HepG2 (cell line): Measurements from ENCODE around the gene SLC25A11. TPM values are rescaled to one million over a fixed set of nuclear protein-coding genes. Genes with fewer than 3 reads are reported as not detected.

Source experiments
- ATF2 ChIP-seq: sonication (generic); formaldehyde crosslinking; IDR thresholded peaks from 2 replicates; pipeline ENCODE4 v1.4.0; 2020; ENCODE audit warnings: missing genetic modification reagents
- JUNB ChIP-seq: sonication (generic); formaldehyde crosslinking; IDR thresholded peaks from 2 replicates; pipeline ENCODE4 v1.8.0; 2022; ENCODE audit warnings: missing genetic modification reagents, mild to moderate bottlenecking, borderline replicate concordance
- MAFK ChIP-seq, 2 experiments: IDR thresholded peaks in 1 of 2; conservative IDR thresholded peaks in 1 of 2; 2 replicates each; pipeline ENCODE4 v1.6.1; 2011; ENCODE audit warnings: improper control_type of control experiment in 2 of 2, low read length in 2 of 2
- MTF1 ChIP-seq: sonication (generic); formaldehyde crosslinking; IDR thresholded peaks from 2 replicates; pipeline ENCODE4 v1.5.0; 2020; ENCODE audit warnings: missing genetic modification reagents
- MYPOP ChIP-seq: sonication (generic); formaldehyde crosslinking; IDR thresholded peaks from 2 replicates; pipeline ENCODE4 v1.8.1; 2023; ENCODE audit warnings: mild to moderate bottlenecking, moderate library complexity, missing genetic modification reagents
- NKX3-1 ChIP-seq: sonication (generic); formaldehyde crosslinking; IDR thresholded peaks from 2 replicates; pipeline ENCODE4 v1.5.0; 2020; ENCODE audit warnings: missing genetic modification reagents
- SALL1 ChIP-seq: sonication (generic); formaldehyde crosslinking; IDR thresholded peaks from 2 replicates; pipeline ENCODE4 v1.8.0; 2022; ENCODE audit warnings: mild to moderate bottlenecking, missing genetic modification reagents
- SATB2 ChIP-seq: sonication (generic); formaldehyde crosslinking; IDR thresholded peaks from 2 replicates; pipeline ENCODE4 v1.5.0; 2020; ENCODE audit warnings: missing genetic modification reagents
- SMC3 ChIP-seq: IDR thresholded peaks from 2 replicates; pipeline ENCODE4 v1.6.1; 2011; ENCODE audit warnings: low read length, improper control_type of control experiment
- ZBTB4 ChIP-seq: sonication (generic); formaldehyde crosslinking; IDR thresholded peaks from 2 replicates; pipeline ENCODE4 v1.4.0; 2020; ENCODE audit warnings: missing genetic modification reagents, mild to moderate bottlenecking, borderline replicate concordance
- ZGPAT ChIP-seq: IDR thresholded peaks from 2 replicates; pipeline ENCODE4 v1.6.1; 2016; ENCODE audit warnings: mild to moderate bottlenecking
- ZKSCAN5 ChIP-seq: sonication (generic); formaldehyde crosslinking; IDR thresholded peaks from 2 replicates; pipeline ENCODE4 v1.5.1; 2020; ENCODE audit warnings: mild to moderate bottlenecking, missing genetic modification reagents
- ZNF10 ChIP-seq: sonication (generic); formaldehyde crosslinking; IDR thresholded peaks from 2 replicates; pipeline ENCODE4 v1.4.0; 2020; ENCODE audit warnings: mild to moderate bottlenecking, low read depth, missing genetic modification reagents, borderline replicate concordance
- ZNF296 ChIP-seq: sonication (generic); formaldehyde crosslinking; conservative IDR thresholded peaks from 2 replicates; pipeline ENCODE4 v1.5.0; 2020; ENCODE audit warnings: mild to moderate bottlenecking, missing genetic modification reagents
- ZNF460 ChIP-seq: sonication (generic); formaldehyde crosslinking; IDR thresholded peaks from 2 replicates; pipeline ENCODE4 v1.5.1; 2020; ENCODE audit warnings: missing genetic modification reagents, mild to moderate bottlenecking, borderline replicate concordance
- ZNF501 ChIP-seq: sonication (generic); formaldehyde crosslinking; IDR thresholded peaks from 2 replicates; pipeline ENCODE4 v1.5.1; 2020; ENCODE audit warnings: mild to moderate bottlenecking, moderate library complexity, missing genetic modification reagents
- ZNF569 ChIP-seq: sonication (generic); formaldehyde crosslinking; IDR thresholded peaks from 2 replicates; pipeline ENCODE4 v1.5.0; 2020; ENCODE audit warnings: mild to moderate bottlenecking, missing genetic modification reagents, moderate library complexity, borderline replicate concordance
- ZNF629 ChIP-seq: sonication (generic); formaldehyde crosslinking; conservative IDR thresholded peaks from 2 replicates; pipeline ENCODE4 v1.5.0; 2020; ENCODE audit warnings: missing genetic modification reagents
- ZNF746 ChIP-seq: sonication (generic); formaldehyde crosslinking; IDR thresholded peaks from 2 replicates; pipeline ENCODE4 v1.8.0; 2022; ENCODE audit warnings: mild to moderate bottlenecking, missing genetic modification reagents
- ZNF772 ChIP-seq: sonication (generic); formaldehyde crosslinking; IDR thresholded peaks from 2 replicates; pipeline ENCODE4 v1.5.0; 2020; ENCODE audit warnings: mild to moderate bottlenecking, missing genetic modification reagents
- ZNF782 ChIP-seq: sonication (generic); formaldehyde crosslinking; IDR thresholded peaks from 2 replicates; pipeline ENCODE4 v1.4.0; 2020; ENCODE audit warnings: missing genetic modification reagents, mild to moderate bottlenecking, borderline replicate concordance
- ZNF816 ChIP-seq: sonication (generic); formaldehyde crosslinking; IDR thresholded peaks from 2 replicates; pipeline ENCODE4 v1.8.0; 2022; ENCODE audit warnings: missing genetic modification reagents, mild to moderate bottlenecking, borderline replicate concordance
- polyA plus RNA-seq, 8 experiments: library from polyadenylated mRNA; depleted of rRNA in 3 of 8; stranded (reverse) in 7 of 8; unstranded in 1 of 8; fragments of >200 nt; fragmentation: Illumina TruSeq in 4 of 8; extraction: Trizol in 4 of 8; gene quantifications; 2 replicates each; pipeline versions ENCODE4 v1.2.1 to v1.2.3, GENCODE V29; 2011 to 2016; ENCODE audit warnings: low read depth in 4 of 8, missing spikeins in 1 of 8, mixed read lengths in 1 of 8; ENCODE audit not compliant: insufficient read depth in 1 of 8
- total RNA-seq, 5 experiments: library from RNA; depleted of rRNA; stranded (reverse); fragments of >200 nt; fragmentation: Illumina TruSeq; extraction: Trizol; gene quantifications; 2 replicates each; pipeline ENCODE4 v1.2.3, GENCODE V29; 2016; ENCODE audit warnings: low read depth in 1 of 5

Gene SLC25A11
- total and polyA plus RNA-seq, 2 of the 13 experiments (the other 11 are each of a cell fraction or from before 2014, with no cell fraction given) = 35.4 to 47.2 TPM

GRCh38 chr17:4986951-4987766 lies 47.3 kb upstream of the SLC25A11 start, which contains the start of gene CAMTA2 (continued):
- TF ChIP-seq MYPOP (peak; percentile 67; the same call in 1 of the 2 replicates), ZNF10 (no peak), MAFK (conservative IDR thresholded peaks at IDR 0.05 in 1 of 2, IDR thresholded peaks at IDR 0.05 in 1 of 2; ENCODE audit: low read length in 2 of 2) (no peak), ZNF501 (CRISPR knock-in tag) (peak; percentile 81), ZNF782 (CRISPR knock-in tag) (peak; percentile 30; the same call in 1 of the 2 replicates), ZNF629 (CRISPR knock-in tag) (0 out of 2 replicates have a peak, but pooled peaks have one; percentile 6), ZNF460 (CRISPR knock-in tag) (peak; percentile 64), ZGPAT (CRISPR knock-in tag) (peak; percentile 93), ZNF772 (CRISPR knock-in tag) (peak; percentile 63), ZNF816 (CRISPR knock-in tag) (peak; percentile 84; the same call in 1 of the 2 replicates), ZNF296 (CRISPR knock-in tag) (no peak), MTF1 (CRISPR knock-in tag) (no peak), ATF2 (CRISPR knock-in tag) (no peak; the same call in 1 of the 2 replicates), ZNF569 (no peak), ZBTB4 (CRISPR knock-in tag) (no peak), NKX3-1 (peak; percentile 82), SATB2 (CRISPR knock-in tag) (no peak), SMC3 (peak; percentile 6; the same call in 1 of the 2 replicates), ZNF746 (CRISPR knock-in tag) (0 out of 2 replicates have a peak, but pooled peaks have one; percentile 58), ZKSCAN5 (CRISPR knock-in tag) (no peak), JUNB (CRISPR knock-in tag) (no peak), SALL1 (CRISPR knock-in tag) (peak; percentile 50; the same call in 1 of the 2 replicates)
